COLO668 (cell line): ENCODE measurements around the gene ARHGEF40.
A peak's percentile ranks its signal among the peaks of the same experiment; 100 is the strongest.

Source experiments
- DNase-seq: peaks from one replicate; lab custom pipeline; 2025; ENCODE audit not compliant: unreplicated experiment; lab: John Stamatoyannopoulos, UW

The ARHGEF40 gene

GRCh38 chr14:21058903-21059302, 11.2 kb upstream of the ARHGEF40 start:
- no peak for DNase-seq

DNA sequence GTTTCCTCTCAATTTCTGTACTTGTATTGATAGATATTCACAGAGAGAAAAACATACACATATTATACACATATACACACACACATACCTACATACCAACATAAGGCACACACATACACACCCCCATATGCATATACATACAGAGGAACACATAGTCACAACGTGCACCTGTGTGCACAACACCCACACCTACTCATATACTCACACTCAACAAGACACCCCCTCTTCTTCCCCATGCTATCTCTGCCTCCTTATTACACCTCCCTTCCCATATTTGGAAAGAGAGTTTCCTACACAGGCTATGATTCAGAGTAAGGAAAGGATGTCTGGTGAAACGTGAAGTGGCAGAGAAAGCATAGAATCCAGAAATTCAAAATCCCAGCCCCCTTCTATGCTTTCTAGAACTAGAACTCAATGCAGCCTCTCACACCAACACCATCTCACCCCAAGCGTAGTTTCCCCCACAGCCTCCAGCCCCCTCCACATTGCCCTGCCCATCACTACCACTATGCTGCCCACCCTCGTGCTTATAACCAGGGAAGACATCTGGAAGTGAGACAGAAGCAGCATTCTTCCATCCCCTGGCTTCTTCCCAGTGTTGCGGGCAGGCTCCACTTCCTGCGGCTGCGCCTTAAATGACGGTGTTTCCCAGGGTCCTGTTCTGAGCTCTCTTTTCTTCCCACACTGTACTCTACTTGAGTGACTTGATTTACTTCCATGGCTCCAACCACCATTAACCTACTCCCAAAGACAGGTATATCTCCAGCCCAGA, 10.1 kb upstream of the ARHGEF40 start:
- no peak for DNase-seq

DNA sequence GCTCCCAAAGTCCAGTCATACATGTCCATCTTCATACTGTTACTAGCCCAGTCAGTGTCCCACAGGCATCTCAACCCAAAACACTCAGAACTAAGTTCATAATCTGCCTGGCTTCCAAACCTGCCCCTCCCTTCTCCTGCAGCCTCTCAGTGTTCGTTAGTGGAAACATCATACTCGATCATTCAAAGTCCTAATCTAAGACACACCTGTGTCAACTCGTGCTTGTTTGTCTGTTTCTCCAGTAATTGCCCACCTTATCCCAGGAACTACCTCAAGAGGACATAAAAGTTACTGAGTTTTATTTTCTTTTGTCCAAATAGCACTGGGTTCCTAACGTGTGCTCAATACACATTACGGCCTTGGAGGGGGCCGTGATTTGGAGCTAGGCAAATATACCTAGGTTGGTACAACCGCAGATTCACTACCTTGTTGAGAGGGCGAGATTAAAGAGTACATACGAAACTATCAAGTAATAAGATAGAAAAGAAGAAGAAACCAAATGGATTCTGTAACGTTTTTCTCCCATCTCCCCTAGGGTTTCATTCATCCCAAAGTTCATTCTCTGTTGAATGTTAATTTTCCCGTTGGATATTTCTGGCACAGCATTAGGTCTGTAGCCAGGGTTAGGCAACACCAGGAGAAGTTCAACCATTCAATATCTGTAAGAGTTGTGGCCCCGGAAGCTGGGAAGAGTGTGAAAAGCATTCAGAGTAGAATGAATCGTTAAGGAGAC, 9.3 kb upstream of the ARHGEF40 start:
- DNase-seq, result no peak

DNA sequence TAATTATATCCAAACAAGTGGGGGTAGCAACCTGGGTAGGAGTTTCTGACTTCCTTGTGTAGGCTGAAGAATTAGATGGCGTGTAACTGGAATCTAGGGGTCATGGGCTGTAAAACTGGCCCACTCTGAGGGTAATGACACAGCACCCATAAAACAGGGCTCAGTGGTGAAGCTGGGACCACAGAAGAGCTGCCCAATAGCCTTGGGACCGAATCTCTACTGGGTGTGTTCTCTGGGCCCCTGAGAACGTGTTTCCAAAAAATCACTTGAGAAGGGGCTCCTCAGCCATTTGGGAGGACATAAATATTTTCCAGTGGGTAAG, 8.8 kb upstream of the ARHGEF40 start:
- DNase-seq, result no peak

- no peak for DNase-seq
Observed at GRCh38 chr14:21063479-21063878, 6.6 kb upstream of the ARHGEF40 start.

DNA sequence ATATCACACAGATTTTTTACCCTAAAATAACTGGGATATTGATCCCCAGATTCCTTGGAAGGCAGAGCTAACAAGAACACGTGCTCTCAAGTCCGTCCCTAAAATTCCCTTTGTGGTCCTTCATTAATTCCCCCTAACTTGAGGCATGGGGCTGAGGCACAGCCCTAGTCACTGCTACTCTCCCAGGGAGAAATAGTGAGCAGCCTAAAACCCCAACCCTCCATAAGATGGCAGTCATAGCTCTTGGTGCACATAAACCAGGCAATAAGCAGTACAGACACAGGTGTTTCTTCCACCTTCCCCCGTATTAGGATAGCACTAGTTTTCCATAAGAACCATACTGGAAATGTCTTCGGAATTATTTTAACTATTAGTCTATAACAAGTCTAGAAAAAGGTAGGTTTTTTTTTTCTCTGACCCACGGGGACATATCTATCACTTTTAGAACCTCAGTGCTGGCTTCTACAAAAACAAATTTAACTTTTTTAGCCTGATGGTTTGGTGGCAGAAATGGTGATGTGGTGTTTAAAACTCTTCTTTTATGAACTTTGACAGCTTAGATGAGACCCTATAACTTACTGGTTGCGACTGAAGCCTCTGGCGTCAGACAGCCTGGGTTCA, 3.1 kb upstream of the ARHGEF40 start:
- DNase-seq, result no peak

GRCh38 chr14:21068521-21069387, 1.4 kb upstream of the ARHGEF40 start:
- peak; percentile 69 for DNase-seq

DNA sequence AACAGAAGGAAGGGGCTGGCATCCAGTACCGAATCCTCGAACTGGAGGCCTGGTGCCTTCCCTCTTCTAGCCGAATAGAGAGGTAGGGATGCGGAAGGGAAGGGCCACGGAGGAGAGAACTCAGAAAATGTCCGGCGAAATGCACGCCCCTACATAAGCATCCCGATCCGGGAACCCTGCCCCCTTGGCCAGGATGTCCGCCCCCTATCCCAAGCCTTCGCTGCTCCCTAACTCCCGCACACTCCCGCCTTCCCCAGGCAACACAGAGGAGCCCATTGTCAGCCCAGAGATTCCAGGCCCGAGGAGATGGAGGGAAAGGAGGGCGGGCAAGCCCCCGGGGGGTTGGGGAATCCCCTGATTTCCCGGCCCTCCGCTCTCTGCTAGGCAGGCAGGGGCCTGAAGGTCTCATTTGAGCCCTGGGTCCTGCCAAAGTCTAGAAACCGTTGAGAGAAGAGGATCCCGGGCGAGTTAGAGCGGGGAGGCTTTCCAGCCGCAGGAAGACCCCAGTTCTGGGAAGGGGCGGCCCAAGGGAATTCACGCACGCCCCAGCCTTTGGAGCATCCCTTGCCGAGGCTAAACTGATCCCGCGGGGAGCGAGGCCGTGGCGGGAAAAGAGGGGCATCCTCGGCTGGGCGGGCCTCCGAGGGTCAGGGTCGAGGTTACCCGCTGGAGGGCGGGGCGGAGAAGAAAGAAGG, 569 bp upstream of the ARHGEF40 start:
- peak; percentile 28 for DNase-seq

GRCh38 chr14:21070610-21071224, 613 bp downstream of the ARHGEF40 start:
- peak; percentile 45 for DNase-seq

GRCh38 chr14:21071225-21072030, 1.3 kb downstream of the ARHGEF40 start:
- DNase-seq, result peak; percentile 88

GRCh38 chr14:21072031-21072473, 1.9 kb downstream of the ARHGEF40 start:
- no peak for DNase-seq

DNA sequence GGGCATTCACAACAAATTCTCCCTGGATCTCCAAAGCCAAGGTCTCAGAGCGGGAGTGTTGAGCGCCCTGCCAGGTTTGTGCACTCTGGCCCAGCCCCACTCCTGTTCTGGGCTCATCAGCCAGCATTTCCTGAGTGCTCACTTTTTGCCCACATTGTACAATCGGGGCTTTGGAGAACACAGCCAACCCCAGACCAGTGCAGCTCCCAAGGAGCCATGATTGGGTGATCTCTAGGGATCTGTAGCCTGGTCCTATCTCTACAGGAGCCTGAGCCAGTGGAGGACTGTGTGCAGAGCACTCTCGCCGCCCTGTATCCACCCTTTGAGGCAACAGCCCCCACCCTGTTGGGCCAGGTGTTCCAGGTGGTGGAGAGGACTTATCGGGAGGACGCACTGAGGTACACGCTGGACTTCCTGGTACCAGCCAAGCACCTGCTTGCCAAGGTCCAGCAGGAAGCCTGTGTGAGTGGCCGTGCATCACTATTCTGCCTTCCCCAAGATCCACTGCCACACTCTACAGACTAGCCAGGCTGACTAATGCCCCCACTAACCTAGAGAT, 2.8 kb downstream of the ARHGEF40 start:
- peak; percentile 37 for DNase-seq

- DNase-seq, result no peak
Observed at GRCh38 chr14:21073921-21074320, 3.8 kb downstream of the ARHGEF40 start.

GRCh38 chr14:21074398-21075272, 4.5 kb downstream of the ARHGEF40 start:
- no peak for DNase-seq

DNA sequence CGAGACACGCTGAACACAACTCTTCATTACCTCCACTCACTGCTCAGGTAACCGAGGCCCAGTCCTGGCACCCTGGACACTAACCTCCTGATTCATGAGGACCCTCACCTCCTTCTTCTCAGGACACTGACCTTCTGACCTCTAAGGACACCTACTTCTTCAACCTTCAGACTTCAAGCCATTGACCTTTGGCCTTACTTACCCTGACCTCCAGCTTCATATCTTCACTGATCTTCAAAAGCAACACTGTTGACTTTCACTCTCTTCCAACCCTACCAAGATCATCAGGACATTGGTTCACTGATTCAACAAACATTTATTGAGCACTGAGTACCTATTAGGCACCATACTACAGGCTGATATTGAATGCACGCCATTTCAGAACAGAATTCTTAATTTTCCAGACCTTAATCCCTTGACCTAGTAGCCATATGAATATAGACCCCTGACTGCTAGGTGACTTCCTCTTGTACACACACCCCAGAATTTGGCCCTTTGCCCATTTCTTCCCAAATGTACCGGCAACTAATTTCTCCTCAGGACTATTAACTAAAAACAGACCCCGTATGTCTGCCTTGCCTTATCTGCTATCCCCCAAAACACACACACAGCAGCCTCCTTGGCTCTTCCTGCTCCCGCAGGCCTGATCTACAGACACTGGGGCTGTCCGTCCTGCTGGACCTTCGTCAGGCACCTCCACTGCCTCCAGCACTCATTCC, 5.8 kb downstream of the ARHGEF40 start:
- no peak for DNase-seq

- DNase-seq, result no peak
Observed at GRCh38 chr14:21077672-21078071, 7.6 kb downstream of the ARHGEF40 start.

DNA sequence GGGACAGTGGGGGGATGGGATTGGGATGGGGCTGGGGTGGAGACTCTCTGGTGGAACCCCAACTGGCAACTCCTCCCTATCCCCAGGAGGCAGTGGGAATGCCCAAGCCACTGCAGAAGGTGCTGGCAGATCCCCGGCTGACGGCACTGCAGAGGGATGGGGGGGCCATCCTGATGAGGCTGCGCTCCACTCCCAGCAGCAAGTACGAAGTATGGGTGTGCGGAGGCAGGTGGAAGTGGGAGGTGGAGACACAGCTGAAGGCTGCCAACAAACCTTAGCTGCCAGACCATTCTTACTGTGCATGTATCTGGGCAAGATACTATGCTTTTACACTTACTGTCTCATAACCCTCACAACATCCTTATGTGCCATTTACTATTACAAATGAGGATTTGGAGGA, 8.2 kb downstream of the ARHGEF40 start:
- DNase-seq, result no peak
